Prostate gland (tissue), 2 donors: ENCODE results near the gene NINJ2. TPM values are rescaled to one million over a fixed set of nuclear protein-coding genes. Genes with fewer than 3 reads are reported as not detected.
A peak's percentile ranks its signal among the peaks of the same experiment; 100 is the strongest.

Experiments
- DNase-seq: peaks from one replicate; pipeline ENCODE4 v3.0.0-alpha.2; 2019; ENCODE audit warnings: low spot score
- H3K27ac ChIP-seq, 2 donors: fragments of 200-600 bp; sonication (generic); 2 replicates each; pipeline ENCODE4 v1.5.1; 2017 to 2019
- H3K27me3 ChIP-seq: fragments of 200-600 bp; sonication (generic); replicated peaks from 2 replicates; pipeline ENCODE4 v1.5.1; 2019; ENCODE audit not compliant: insufficient read depth
- H3K36me3 ChIP-seq, 2 donors: fragments of 200-600 bp; sonication (generic); 1 replicate in 1 of 2; 2 replicates in 1 of 2; pipeline versions ENCODE4 v1.5.1 to v1.8.1; 2017 to 2019
- H3K4me1 ChIP-seq: fragments of 200-600 bp; sonication (generic); replicated peaks from 2 replicates; pipeline ENCODE4 v1.5.1; 2019
- H3K4me3 ChIP-seq, 2 donors: fragments of 200-600 bp; sonication (generic); 2 replicates each; pipeline ENCODE4 v1.5.1; 2017 to 2019
- H3K9me3 ChIP-seq: fragments of 200-600 bp; sonication (generic); 2 replicates; pipeline ENCODE4 v1.5.1; 2017
- CTCF ChIP-seq, 4 experiments: fragments of 200-600 bp in 2 of 4; fragments of 450-650 bp in 2 of 4; sonication (generic) in 2 of 4; IDR thresholded peaks; 1 replicate in 3 of 4; 2 replicates in 1 of 4; pipeline ENCODE4 v1.5.1; 2016 to 2019; ENCODE audit warnings: antibody characterized with exemption in 4 of 4, mild to moderate bottlenecking in 2 of 4, moderate library complexity in 2 of 4
- POLR2A ChIP-seq: fragments of 450-650 bp; IDR thresholded peaks from one replicate; pipeline ENCODE4 v1.6.1; 2016; ENCODE audit warnings: antibody characterized with exemption, mild to moderate bottlenecking
- POLR2AphosphoS5 ChIP-seq: sonication (generic); formaldehyde crosslinking; IDR thresholded peaks from one replicate; pipeline ENCODE4 v1.6.1; 2017; ENCODE audit warnings: antibody characterized with exemption
- WGBS: methylation state at CpG from one replicate; pipeline ENCODE4 v1.1.5; 2018; 5-methylcytosine and 5-hydroxymethylcytosine counted together
- intact Hi-C: fragments of 100-400 bp; cut with DNase I; formaldehyde crosslinking; loops from one replicate; pipeline ENCODE4 v1.14.2; 2022
- total RNA-seq, 2 donors: library from RNA; depleted of rRNA; stranded (reverse); fragments of >200 nt; gene quantifications; one replicate each; pipeline ENCODE4 v1.1.0, GENCODE V29; 2016

Gene NINJ2
- total RNA-seq, 2 donors from 2014 or later, result 1.1 to 17.3 TPM

- Histone ChIP-seq H3K27me3 (no peaks in the 10 kb centered on the region), H3K9me3 (no peaks in the 10 kb centered on the region), H3K36me3 (no peaks in the 10 kb centered on the region), H3K4me3 (no peak overlapping the region), H3K4me1 (no peaks in the 10 kb centered on the region), H3K27ac (no peak overlapping the region)
- no peak for DNase-seq
- TF ChIP-seq POLR2A, result no peak
- no peak for TF ChIP-seq POLR2AphosphoS5
- TF ChIP-seq CTCF (IDR thresholded peaks at IDR 0.05), result no peak
- WGBS, result 83% methylated on average over 7 of the region's 7 CpGs
- intact Hi-C loops, result no loop called here
Measured at GRCh38 chr12:604956-605355, 58.3 kb downstream of the NINJ2 start.

- Histone ChIP-seq H3K27me3 (no peaks in the 10 kb centered on the region), H3K4me3 (no peak overlapping the region), H3K9me3 (no peaks in the 10 kb centered on the region), H3K36me3 (no peaks in the 10 kb centered on the region), H3K27ac (no peak overlapping the region), H3K4me1 (no peaks in the 10 kb centered on the region)
- intact Hi-C loops, result no loop called here
- TF ChIP-seq POLR2A, result no peak
- no peak for TF ChIP-seq POLR2AphosphoS5
- TF ChIP-seq CTCF (IDR thresholded peaks at IDR 0.05), result no peak
- no peak for DNase-seq
Measured at GRCh38 chr12:602700-603068, 60.6 kb downstream of the NINJ2 start.

- Histone ChIP-seq H3K9me3 (no peaks in the 10 kb centered on the region), H3K27me3 (no peaks in the 10 kb centered on the region), H3K27ac (no peak overlapping the region), H3K4me1 (no peaks in the 10 kb centered on the region), H3K4me3 (no peak overlapping the region), H3K36me3 (no peaks in the 10 kb centered on the region)
- TF ChIP-seq POLR2AphosphoS5 (peak; percentile 43), CTCF (IDR thresholded peaks at IDR 0.05) (no peak)
- DNase-seq, result no peak
- WGBS, result 52% methylated on average over 7 of the region's 7 CpGs
- intact Hi-C loops, result no loop called here
Measured at GRCh38 chr12:601976-602699, 61.1 kb downstream of the NINJ2 start.

- peak; percentile 35 for DNase-seq
- intact Hi-C loops, result no loop called here
- 48% methylated on average over 13 of the region's 13 CpGs for WGBS
- no peak for TF ChIP-seq POLR2AphosphoS5
- TF ChIP-seq CTCF (IDR thresholded peaks at IDR 0.05), result no peak
- TF ChIP-seq POLR2A, result no peak
- H3K4me3 ChIP-seq, result no peak overlapping the region
- H3K27me3 ChIP-seq, result no peaks in the 10 kb centered on the region
- no peaks in the 10 kb centered on the region for H3K9me3 ChIP-seq
- no peaks in the 10 kb centered on the region for H3K36me3 ChIP-seq
- no peak overlapping the region for H3K27ac ChIP-seq
- H3K4me1 ChIP-seq, result no peaks in the 10 kb centered on the region
Measured at GRCh38 chr12:599756-600155, 63.5 kb downstream of the NINJ2 start.

GRCh38 chr12:597926-598568 lies 65.2 kb downstream of the NINJ2 start:
- TF ChIP-seq POLR2A (no peak), POLR2AphosphoS5 (peak; percentile 62), CTCF (IDR thresholded peaks at IDR 0.05) (no peak)
- peak; percentile 64 for DNase-seq
- H3K27me3 ChIP-seq, result no peaks in the 10 kb centered on the region
- intact Hi-C loops, result no loop called here
- WGBS, result 31% methylated on average over 13 of the region's 13 CpGs
- H3K27ac ChIP-seq, result no peak overlapping the region
- no peaks in the 10 kb centered on the region for H3K9me3 ChIP-seq
- H3K36me3 ChIP-seq, result no peaks in the 10 kb centered on the region
- H3K4me1 ChIP-seq, result no peaks in the 10 kb centered on the region
- H3K4me3 ChIP-seq, result no peak overlapping the region
